Nephron progenitor cell (in vitro differentiated cells): ENCODE results near the gene ZDHHC7.
"Not testable (repeated sequence)": the region's sequence is repeated elsewhere in the genome, so short reads cannot be mapped to it uniquely, and the experiment has no call there.

Experiments
- DNase-seq: peaks from one replicate; pipeline ENCODE4 v3.0.0; 2021
- H3K27ac Mint-ChIP-seq: 2 replicates; pipeline ENCODE4 v1.8.0; 2021; ENCODE audit warnings: mild to moderate bottlenecking, moderate library complexity, mixed read lengths
- H3K27me3 Mint-ChIP-seq: 2 replicates; pipeline ENCODE4 v1.8.0; 2021; ENCODE audit warnings: mild to moderate bottlenecking, low read depth, mixed read lengths; ENCODE audit not compliant: poor library complexity
- H3K36me3 Mint-ChIP-seq: 2 replicates; pipeline ENCODE4 v1.8.0; 2021; ENCODE audit warnings: low read depth, mixed read lengths
- H3K4me1 Mint-ChIP-seq: 2 replicates; pipeline ENCODE4 v1.8.0; 2021; ENCODE audit warnings: mixed read lengths
- H3K4me3 Mint-ChIP-seq: 2 replicates; pipeline ENCODE4 v1.8.0; 2021; ENCODE audit warnings: mild to moderate bottlenecking, moderate library complexity, mixed read lengths
- H3K9me3 Mint-ChIP-seq: 2 replicates; pipeline ENCODE4 v1.8.0; 2021; ENCODE audit warnings: mild to moderate bottlenecking, moderate library complexity, mixed read lengths
- CTCF ChIP-seq: fragments of 200-600 bp; sonication (generic); IDR thresholded peaks from 2 replicates; pipeline ENCODE4 v1.5.0; 2021; ENCODE audit warnings: antibody characterized with exemption

Gene ZDHHC7

GRCh38 chr16:85033171-85033570 is 21.8 kb upstream of the ZDHHC7 start:
- no peaks in the 10 kb centered on the region for H3K36me3 Mint-ChIP-seq
- TF ChIP-seq CTCF: no peak
- peaks cover 17% of the 10 kb centered on the region for H3K27me3 Mint-ChIP-seq
- H3K4me1 Mint-ChIP-seq: peaks cover 43% of the 10 kb centered on the region
- no peak overlapping the region for H3K27ac Mint-ChIP-seq
- no peak for DNase-seq
- no peak overlapping the region for H3K4me3 Mint-ChIP-seq
- H3K9me3 Mint-ChIP-seq: no peaks in the 10 kb centered on the region

GRCh38 chr16:85032187-85032586 is 20.9 kb upstream of the ZDHHC7 start:
- not testable (repeated sequence) for H3K27ac Mint-ChIP-seq, H3K9me3 Mint-ChIP-seq, H3K4me3 Mint-ChIP-seq, H3K36me3 Mint-ChIP-seq, DNase-seq
- Mint-ChIP-seq H3K4me1 (peaks cover 47% of the 10 kb centered on the region), H3K27me3 (peaks cover 20% of the 10 kb centered on the region)

- no peak for DNase-seq
- no peak overlapping the region for H3K27ac Mint-ChIP-seq
- H3K4me1 Mint-ChIP-seq: peaks cover 54% of the 10 kb centered on the region
- no peaks in the 10 kb centered on the region for H3K9me3 Mint-ChIP-seq
- no peaks in the 10 kb centered on the region for H3K36me3 Mint-ChIP-seq
- no peak for TF ChIP-seq CTCF
- peaks cover 20% of the 10 kb centered on the region for H3K27me3 Mint-ChIP-seq
- no peak overlapping the region for H3K4me3 Mint-ChIP-seq
Measured at GRCh38 chr16:85031451-85031850, 20.1 kb upstream of the ZDHHC7 start.

- Mint-ChIP-seq H3K4me3 (peak overlapping the region; percentile 45), H3K27ac (peak overlapping the region; percentile 31)
Measured at GRCh38 chr16:85029981-85030401, 18.7 kb upstream of the ZDHHC7 start.

GRCh38 chr16:85029408-85029784 is 18.1 kb upstream of the ZDHHC7 start:
- H3K4me3 Mint-ChIP-seq: peak overlapping the region; percentile 77
- no peak for DNase-seq
- H3K36me3 Mint-ChIP-seq: no peaks in the 10 kb centered on the region
- no peak for TF ChIP-seq CTCF
- peaks cover 33% of the 10 kb centered on the region for H3K27me3 Mint-ChIP-seq
- H3K27ac Mint-ChIP-seq: no peak overlapping the region
- H3K9me3 Mint-ChIP-seq: no peaks in the 10 kb centered on the region
- peaks cover 51% of the 10 kb centered on the region for H3K4me1 Mint-ChIP-seq

More at GRCh38 chr16:85029981-85030401, 18.7 kb upstream of the ZDHHC7 start:
- Mint-ChIP-seq H3K9me3 (no peaks in the 10 kb centered on the region), H3K4me1 (peaks cover 51% of the 10 kb centered on the region), H3K27me3 (peaks cover 32% of the 10 kb centered on the region), H3K36me3 (no peaks in the 10 kb centered on the region)
- TF ChIP-seq CTCF: no peak
- DNase-seq: no peak

- Mint-ChIP-seq H3K36me3 (no peaks in the 10 kb centered on the region), H3K27ac (no peak overlapping the region), H3K9me3 (no peaks in the 10 kb centered on the region), H3K27me3 (peaks cover 29% of the 10 kb centered on the region), H3K4me1 (peaks cover 50% of the 10 kb centered on the region), H3K4me3 (peak overlapping the region; percentile 77)
- no peak for TF ChIP-seq CTCF
- DNase-seq: no peak
Measured at GRCh38 chr16:85028685-85029407, 17.5 kb upstream of the ZDHHC7 start.
